Cardiac muscle cell (in vitro differentiated cells and primary cell): ENCODE measurements around the gene TMEM98. TPM values are rescaled to one million over a fixed set of nuclear protein-coding genes. Genes with fewer than 3 reads are reported as not detected.
A peak's percentile ranks its signal among the peaks of the same experiment; 100 is the strongest.
"Not testable (repeated sequence)": the region's sequence is repeated elsewhere in the genome, so short reads cannot be mapped to it uniquely, and the experiment has no call there.

ENCODE experiments used
- DNase-seq, 2 donors: peaks; one replicate each; pipeline versions ENCODE4 v3.0.0 to v3.0.0-alpha.2; 2010 to 2017; ENCODE audit warnings: low read depth in 1 of 2, low spot score in 1 of 2
- H3K27ac ChIP-seq: fragments of 200-600 bp; sonication (generic); 2 replicates; pipeline ENCODE4 v1.5.1; 2016
- H3K27me3 ChIP-seq: fragments of 200-600 bp; sonication (generic); 2 replicates; pipeline ENCODE4 v1.6.0; 2016; ENCODE audit warnings: control low read depth
- H3K36me3 ChIP-seq: fragments of 200-600 bp; sonication (generic); 2 replicates; pipeline ENCODE4 v1.5.1; 2016; ENCODE audit warnings: control low read depth
- H3K4me1 ChIP-seq: fragments of 200-600 bp; sonication (generic); 2 replicates; pipeline ENCODE4 v1.8.1; 2017; ENCODE audit warnings: low read depth, mild to moderate bottlenecking, mixed run types
- H3K4me3 ChIP-seq: fragments of 200-600 bp; sonication (generic); 2 replicates; pipeline ENCODE4 v1.5.1; 2016; ENCODE audit warnings: mild to moderate bottlenecking
- H3K9me3 ChIP-seq: fragments of 200-600 bp; sonication (generic); 2 replicates; pipeline ENCODE4 v1.5.1; 2017; ENCODE audit warnings: low read depth, mild to moderate bottlenecking, control low read depth
- CTCF ChIP-seq: IDR thresholded peaks from 2 replicates; pipeline ENCODE4 v1.5.1; 2012; ENCODE audit warnings: low read depth, mild to moderate bottlenecking, low read length
- polyA plus RNA-seq: library from polyadenylated mRNA; unstranded; fragments of >200 nt; fragmentation: Nextera tagmentation; extraction: Ambion mirVana; gene quantifications from 2 replicates; pipeline ENCODE4 v1.2.1, GENCODE V29; 2016
- total RNA-seq: library from RNA; depleted of rRNA; stranded (reverse); fragments of >200 nt; gene quantifications from 2 replicates; pipeline ENCODE4 v1.2.3, GENCODE V29; 2016

TMEM98 gene
- total and polyA plus RNA-seq, 2 experiments from 2014 or later = 166 to 217 TPM

GRCh38 chr17:32964541-32964940, 36.6 kb downstream of the TMEM98 start:
- peaks cover 18% of the 10 kb centered on the region for H3K4me1 ChIP-seq
- no peaks in the 10 kb centered on the region for H3K9me3 ChIP-seq
- H3K27me3 ChIP-seq = no peaks in the 10 kb centered on the region
- H3K36me3 ChIP-seq = no peaks in the 10 kb centered on the region
- no peak overlapping the region for H3K27ac ChIP-seq
- DNase-seq = no peak
- H3K4me3 ChIP-seq = no peak overlapping the region
- no peak for TF ChIP-seq CTCF

GRCh38 chr17:32969231-32969630, 41.3 kb downstream of the TMEM98 start:
- DNase-seq, H3K36me3 ChIP-seq, H3K4me3 ChIP-seq, H3K27ac ChIP-seq, H3K4me1 ChIP-seq, H3K9me3 ChIP-seq, H3K27me3 ChIP-seq: not testable (repeated sequence)

- no peaks in the 10 kb centered on the region for H3K36me3 ChIP-seq
- H3K4me1 ChIP-seq = no peaks in the 10 kb centered on the region
- H3K9me3 ChIP-seq = no peaks in the 10 kb centered on the region
- no peak overlapping the region for H3K27ac ChIP-seq
- H3K4me3 ChIP-seq = no peak overlapping the region
- TF ChIP-seq CTCF = no peak
- H3K27me3 ChIP-seq = no peaks in the 10 kb centered on the region
- DNase-seq = peak in 1 of 2 donors; percentile 9
These were observed 42.3 kb downstream of the TMEM98 start for GRCh38 chr17:32970281-32970680.

GRCh38 chr17:32971171-32971570, 43.2 kb downstream of the TMEM98 start:
- H3K27ac ChIP-seq = no peak overlapping the region
- no peaks in the 10 kb centered on the region for H3K36me3 ChIP-seq
- H3K4me1 ChIP-seq = no peaks in the 10 kb centered on the region
- TF ChIP-seq CTCF = no peak
- H3K4me3 ChIP-seq = no peak overlapping the region
- no peaks in the 10 kb centered on the region for H3K27me3 ChIP-seq
- DNase-seq = peak in 1 of 2 donors; percentile 54
- no peaks in the 10 kb centered on the region for H3K9me3 ChIP-seq

GRCh38 chr17:32976131-32976530, 48.2 kb downstream of the TMEM98 start:
- H3K27ac ChIP-seq = no peak overlapping the region
- no peak for TF ChIP-seq CTCF
- DNase-seq = no peak

GRCh38 chr17:32976605-32977004, 48.7 kb downstream of the TMEM98 start:
- Histone ChIP-seq H3K27ac (no peak overlapping the region), H3K27me3 (no peaks in the 10 kb centered on the region), H3K9me3 (no peaks in the 10 kb centered on the region), H3K4me3 (no peak overlapping the region), H3K4me1 (no peaks in the 10 kb centered on the region), H3K36me3 (no peaks in the 10 kb centered on the region)
- DNase-seq = no peak
- no peak for TF ChIP-seq CTCF

More at GRCh38 chr17:32976131-32976530, 48.2 kb downstream of the TMEM98 start:
- H3K9me3 ChIP-seq = no peaks in the 10 kb centered on the region
- no peak overlapping the region for H3K4me3 ChIP-seq
- H3K27me3 ChIP-seq = no peaks in the 10 kb centered on the region
- no peaks in the 10 kb centered on the region for H3K36me3 ChIP-seq
- H3K4me1 ChIP-seq = no peaks in the 10 kb centered on the region
